Right forelimb (tissue), 1 donor: ENCODE measurements around the gene PTPN6.

Experiments
- DNase-seq: peaks from one replicate; pipeline ENCODE4 v3.0.0-alpha.2; 2018

Gene PTPN6

GRCh38 chr12:6975297-6976032 is 24.3 kb downstream of the PTPN6 start:
- no peak for DNase-seq

- no peak for DNase-seq
These were observed 26.5 kb downstream of the PTPN6 start for GRCh38 chr12:6977653-6978052.

- DNase-seq, result no peak
These were observed 27.0 kb downstream of the PTPN6 start for GRCh38 chr12:6978188-6978587.

GRCh38 chr12:6978611-6979011 is 27.5 kb downstream of the PTPN6 start:
- no peak for DNase-seq

GRCh38 chr12:6979021-6979420 is 27.9 kb downstream of the PTPN6 start:
- no peak for DNase-seq

GRCh38 chr12:6979453-6979852 is 28.3 kb downstream of the PTPN6 start:
- no peak for DNase-seq

- no peak for DNase-seq
These were observed 28.9 kb downstream of the PTPN6 start for GRCh38 chr12:6980075-6980474.

- no peak for DNase-seq
These were observed 29.6 kb downstream of the PTPN6 start for GRCh38 chr12:6980740-6981139.

GRCh38 chr12:6981152-6982052 is 30.2 kb downstream of the PTPN6 start:
- DNase-seq, result no peak

GRCh38 chr12:6982532-6982931 is 31.4 kb downstream of the PTPN6 start:
- no peak for DNase-seq

- no peak for DNase-seq
These were observed 36.9 kb downstream of the PTPN6 start for GRCh38 chr12:6987956-6988553.

GRCh38 chr12:6996040-6996441 is 44.9 kb downstream of the PTPN6 start:
- DNase-seq, result no peak

GRCh38 chr12:6998715-6999451 is 47.7 kb downstream of the PTPN6 start:
- DNase-seq, result no peak

GRCh38 chr12:7001921-7002591 is 50.9 kb downstream of the PTPN6 start:
- DNase-seq, result no peak

- no peak for DNase-seq
These were observed 53.2 kb downstream of the PTPN6 start for GRCh38 chr12:7004287-7004803.

GRCh38 chr12:7004840-7005239 is 53.7 kb downstream of the PTPN6 start:
- no peak for DNase-seq

GRCh38 chr12:7005311-7005710 is 54.2 kb downstream of the PTPN6 start:
- DNase-seq, result no peak

GRCh38 chr12:7006639-7007038 is 55.5 kb downstream of the PTPN6 start:
- DNase-seq, result no peak

- DNase-seq, result no peak
These were observed 57.7 kb downstream of the PTPN6 start for GRCh38 chr12:7008864-7009263.

- DNase-seq, result no peak
These were observed 58.4 kb downstream of the PTPN6 start for GRCh38 chr12:7009512-7009911.
